Upper lobe of right lung (tissue), 1 donor: Measurements from ENCODE around the gene HDAC11. TPM values are rescaled to one million over a fixed set of nuclear protein-coding genes. Genes with fewer than 3 reads are reported as not detected.
A peak's percentile ranks its signal among the peaks of the same experiment; 100 is the strongest.
"Not testable (repeated sequence)": the region's sequence is repeated elsewhere in the genome, so short reads cannot be mapped to it uniquely, and the experiment has no call there.

ENCODE experiments used
- ATAC-seq: fragments of 200-7000 bp; cut with Tn5 transposase; one replicate; pipeline ENCODE4 v1.9.1; 2020; ENCODE audit warnings: mild to moderate bottlenecking, moderate library complexity
- DNase-seq: peaks from one replicate; pipeline ENCODE4 v3.0.0-alpha.2; 2020
- H3K27ac ChIP-seq: fragments of 200-600 bp; one replicate; pipeline ENCODE4 v1.8.0; 2022
- H3K27me3 ChIP-seq: fragments of 200-600 bp; one replicate; pipeline ENCODE4 v1.8.0; 2022; ENCODE audit warnings: mild to moderate bottlenecking
- H3K36me3 ChIP-seq: fragments of 200-600 bp; one replicate; pipeline ENCODE4 v1.8.0; 2022
- H3K4me1 ChIP-seq: fragments of 200-600 bp; one replicate; pipeline ENCODE4 v1.8.0; 2022
- H3K4me3 ChIP-seq: fragments of 200-600 bp; one replicate; pipeline ENCODE4 v1.8.0; 2022; ENCODE audit warnings: mild to moderate bottlenecking
- H3K9me3 ChIP-seq: fragments of 200-600 bp; one replicate; pipeline ENCODE4 v1.8.0; 2022
- intact Hi-C: fragments of 100-400 bp; cut with DNase I; formaldehyde crosslinking; loops from one replicate; pipeline ENCODE4 v1.11.0; 2022
- total RNA-seq: library from RNA; stranded (reverse); fragmentation: NEBNext Ultra II Directional; extraction: Animal tissue kit (Norgen Biotek cat#: 25700); gene quantifications from one replicate; pipeline ENCODE4 v1.2.1, GENCODE V29; 2021
- TF ChIP-seq, protein P1 (sequence below): fragments of 200-600 bp; IDR thresholded peaks from one replicate; pipeline ENCODE4 v1.8.0; 2022; ENCODE audit warnings: antibody characterized with exemption
- donor health status: DM: no; HTN: yes; CAD: no; lungs with severe emphysema.

HDAC11 gene
- total RNA-seq, 1 donor from 2014 or later, result 15.0 TPM

DNA sequence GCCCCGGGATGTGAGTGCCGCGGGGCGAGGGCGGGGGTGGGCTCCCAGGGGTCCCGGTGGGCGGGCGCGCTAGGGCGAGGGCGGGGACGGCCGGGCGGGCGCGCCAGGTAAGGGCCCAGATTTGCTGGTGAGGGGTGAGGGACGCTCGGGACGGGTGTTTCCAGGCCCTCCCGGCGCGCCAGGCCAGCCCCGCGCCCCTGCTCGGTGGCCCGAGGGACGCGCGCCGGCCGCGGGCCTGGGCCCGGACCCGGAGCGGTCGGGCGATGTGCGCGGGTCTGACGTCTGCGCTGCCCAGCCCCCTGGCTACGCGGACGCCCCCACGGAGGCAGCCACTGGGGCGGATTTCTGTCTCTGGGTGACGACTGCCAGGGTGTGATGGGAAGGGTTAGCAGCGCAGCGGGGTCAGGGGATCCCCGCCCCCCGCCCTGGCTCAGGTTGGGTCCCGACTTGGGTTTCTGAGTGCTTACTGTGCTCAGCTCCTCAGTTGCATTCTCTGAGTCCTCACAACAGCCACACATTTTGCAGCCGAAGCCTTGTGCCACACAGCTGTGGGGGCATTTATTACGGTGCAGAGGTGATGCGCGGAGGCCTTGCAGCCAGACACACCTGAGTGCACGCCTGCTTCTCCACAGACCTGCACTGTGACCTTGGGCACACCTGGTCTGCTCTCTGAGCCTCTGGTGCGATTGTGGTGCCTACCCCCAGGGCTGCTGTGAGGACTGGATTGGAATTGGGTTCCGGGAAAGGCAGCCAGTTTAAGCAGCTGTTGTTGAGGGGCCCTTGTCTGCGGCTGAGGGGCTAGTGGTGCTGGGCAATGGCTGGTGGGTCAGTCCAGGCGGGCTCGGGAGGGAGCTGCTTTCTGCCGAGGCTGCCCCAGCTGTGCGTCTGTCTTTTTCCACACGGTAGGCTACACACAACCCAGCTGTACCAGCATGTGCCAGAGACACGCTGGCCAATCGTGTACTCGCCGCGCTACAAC is 523 bp downstream of the HDAC11 start:
- Histone ChIP-seq H3K27me3 (no peaks in the 10 kb centered on the region), H3K4me1 (peaks cover 26% of the 10 kb centered on the region), H3K4me3 (peak overlapping the region; percentile 89), H3K36me3 (no peaks in the 10 kb centered on the region), H3K9me3 (no peaks in the 10 kb centered on the region), H3K27ac (peak overlapping the region; percentile 36)
- DNase-seq (peak; percentile 63), ATAC-seq (peak; percentile 34)
- intact Hi-C loops, result no loop called here
- TF ChIP-seq, protein P1, sequence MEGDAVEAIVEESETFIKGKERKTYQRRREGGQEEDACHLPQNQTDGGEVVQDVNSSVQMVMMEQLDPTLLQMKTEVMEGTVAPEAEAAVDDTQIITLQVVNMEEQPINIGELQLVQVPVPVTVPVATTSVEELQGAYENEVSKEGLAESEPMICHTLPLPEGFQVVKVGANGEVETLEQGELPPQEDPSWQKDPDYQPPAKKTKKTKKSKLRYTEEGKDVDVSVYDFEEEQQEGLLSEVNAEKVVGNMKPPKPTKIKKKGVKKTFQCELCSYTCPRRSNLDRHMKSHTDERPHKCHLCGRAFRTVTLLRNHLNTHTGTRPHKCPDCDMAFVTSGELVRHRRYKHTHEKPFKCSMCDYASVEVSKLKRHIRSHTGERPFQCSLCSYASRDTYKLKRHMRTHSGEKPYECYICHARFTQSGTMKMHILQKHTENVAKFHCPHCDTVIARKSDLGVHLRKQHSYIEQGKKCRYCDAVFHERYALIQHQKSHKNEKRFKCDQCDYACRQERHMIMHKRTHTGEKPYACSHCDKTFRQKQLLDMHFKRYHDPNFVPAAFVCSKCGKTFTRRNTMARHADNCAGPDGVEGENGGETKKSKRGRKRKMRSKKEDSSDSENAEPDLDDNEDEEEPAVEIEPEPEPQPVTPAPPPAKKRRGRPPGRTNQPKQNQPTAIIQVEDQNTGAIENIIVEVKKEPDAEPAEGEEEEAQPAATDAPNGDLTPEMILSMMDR, result no peak

DNA sequence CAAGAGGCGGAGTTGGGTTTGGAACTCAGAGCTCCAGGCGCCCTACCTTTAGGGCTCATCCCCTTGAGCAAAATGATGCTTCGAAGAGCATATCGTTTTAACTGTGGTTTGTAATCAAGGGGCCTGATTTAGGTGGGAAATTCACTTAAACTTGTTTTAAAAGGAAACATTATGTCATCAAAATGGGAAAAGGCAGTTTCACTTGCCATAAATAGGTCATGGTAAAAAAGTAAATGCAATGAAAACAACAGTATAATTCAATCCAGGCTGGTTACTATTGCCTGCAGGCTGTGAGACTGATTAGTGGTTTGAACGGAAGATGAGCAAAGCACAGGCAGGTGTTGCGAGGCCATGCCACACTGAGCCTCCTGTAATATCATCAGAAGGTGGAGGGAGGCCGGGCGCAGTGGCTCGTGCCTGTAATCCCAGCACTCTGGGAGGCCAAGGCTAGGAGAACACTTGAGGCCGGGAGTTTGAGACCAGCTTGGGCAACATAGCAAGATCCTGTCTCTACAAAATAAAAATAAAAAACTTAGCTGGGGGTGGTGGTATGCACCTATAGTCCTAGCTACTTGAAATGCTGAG is 2.1 kb downstream of the HDAC11 start:
- intact Hi-C loops, result no loop called here
- no peak for ATAC-seq
- H3K36me3 ChIP-seq, result no peaks in the 10 kb centered on the region
- no peaks in the 10 kb centered on the region for H3K9me3 ChIP-seq
- DNase-seq, result peak; percentile 36
- H3K4me3 ChIP-seq, result no peak overlapping the region
- no peak overlapping the region for H3K27ac ChIP-seq
- H3K27me3 ChIP-seq, result no peaks in the 10 kb centered on the region
- H3K4me1 ChIP-seq, result peaks cover 27% of the 10 kb centered on the region
- TF ChIP-seq, protein P1, result no peak

DNA sequence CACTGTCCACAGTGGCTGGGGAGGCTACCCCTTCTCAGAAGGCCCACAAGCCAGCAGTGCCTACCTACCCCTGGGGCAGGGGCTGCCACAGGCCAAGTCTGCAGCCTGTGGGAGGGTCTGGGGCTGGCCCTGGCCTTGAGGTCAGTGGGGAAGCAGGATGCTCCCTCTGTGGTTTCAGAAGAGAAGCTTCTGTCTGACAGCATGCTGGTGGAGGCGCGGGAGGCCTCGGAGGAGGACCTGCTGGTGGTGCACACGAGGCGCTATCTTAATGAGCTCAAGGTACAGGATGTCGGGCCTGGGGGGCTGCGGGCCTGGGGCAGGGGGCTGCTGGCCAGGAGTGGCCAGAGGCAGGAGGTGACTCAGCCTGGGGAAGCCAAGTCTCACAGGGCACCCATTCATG is 3.2 kb downstream of the HDAC11 start:
- TF ChIP-seq, protein P1, result no peak
- no peak for ATAC-seq
- DNase-seq, result peak; percentile 55

DNA sequence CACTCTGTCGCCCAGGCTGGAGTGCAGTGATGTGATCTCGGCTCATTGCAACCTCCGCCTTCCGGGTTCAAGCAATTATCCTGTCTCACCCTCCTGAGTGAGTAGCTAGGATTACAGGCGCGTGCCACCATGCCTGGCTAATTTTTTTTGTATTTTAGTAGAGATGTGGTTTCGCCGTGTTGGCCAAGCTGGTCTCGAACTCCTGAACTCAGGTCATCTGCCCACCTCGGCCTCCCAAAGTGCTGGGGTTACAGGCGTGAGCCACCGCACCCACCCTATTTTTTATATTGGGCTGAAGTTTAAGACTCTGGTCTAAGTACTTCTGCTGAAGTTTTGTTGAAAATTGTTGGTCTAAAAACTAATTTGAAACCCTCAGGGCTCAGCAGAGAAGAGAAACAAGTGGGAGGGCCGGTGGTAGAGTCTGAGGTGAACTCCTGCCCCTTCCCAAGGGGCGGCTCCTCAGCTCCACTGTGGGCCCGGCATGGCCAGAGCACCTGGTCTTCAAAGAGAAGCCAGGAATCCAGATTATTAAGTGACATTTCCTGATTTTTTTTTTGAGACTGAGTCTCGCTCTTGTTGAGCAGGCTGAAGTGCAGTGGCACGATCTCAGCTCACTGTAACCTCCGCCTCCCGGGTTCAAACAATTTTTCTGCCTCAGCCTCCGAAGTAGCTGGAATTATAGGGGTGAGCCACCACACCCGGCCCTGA is 4.0 kb downstream of the HDAC11 start:
- no peaks in the 10 kb centered on the region for H3K9me3 ChIP-seq
- ATAC-seq, result no peak
- no peaks in the 10 kb centered on the region for H3K27me3 ChIP-seq
- peaks cover 22% of the 10 kb centered on the region for H3K4me1 ChIP-seq
- no peak overlapping the region for H3K4me3 ChIP-seq
- DNase-seq, result peak; percentile 65
- TF ChIP-seq, protein P1, result no peak
- H3K27ac ChIP-seq, result peak overlapping the region; percentile 80
- intact Hi-C loops, result no loop called here
- no peaks in the 10 kb centered on the region for H3K36me3 ChIP-seq

More for the DNA sequence above, 3.2 kb downstream of the HDAC11 start:
- Histone ChIP-seq H3K9me3 (no peaks in the 10 kb centered on the region), H3K4me1 (peaks cover 27% of the 10 kb centered on the region), H3K27ac (no peak overlapping the region), H3K36me3 (no peaks in the 10 kb centered on the region), H3K4me3 (no peak overlapping the region), H3K27me3 (no peaks in the 10 kb centered on the region)
- intact Hi-C loops, result no loop called here

DNA sequence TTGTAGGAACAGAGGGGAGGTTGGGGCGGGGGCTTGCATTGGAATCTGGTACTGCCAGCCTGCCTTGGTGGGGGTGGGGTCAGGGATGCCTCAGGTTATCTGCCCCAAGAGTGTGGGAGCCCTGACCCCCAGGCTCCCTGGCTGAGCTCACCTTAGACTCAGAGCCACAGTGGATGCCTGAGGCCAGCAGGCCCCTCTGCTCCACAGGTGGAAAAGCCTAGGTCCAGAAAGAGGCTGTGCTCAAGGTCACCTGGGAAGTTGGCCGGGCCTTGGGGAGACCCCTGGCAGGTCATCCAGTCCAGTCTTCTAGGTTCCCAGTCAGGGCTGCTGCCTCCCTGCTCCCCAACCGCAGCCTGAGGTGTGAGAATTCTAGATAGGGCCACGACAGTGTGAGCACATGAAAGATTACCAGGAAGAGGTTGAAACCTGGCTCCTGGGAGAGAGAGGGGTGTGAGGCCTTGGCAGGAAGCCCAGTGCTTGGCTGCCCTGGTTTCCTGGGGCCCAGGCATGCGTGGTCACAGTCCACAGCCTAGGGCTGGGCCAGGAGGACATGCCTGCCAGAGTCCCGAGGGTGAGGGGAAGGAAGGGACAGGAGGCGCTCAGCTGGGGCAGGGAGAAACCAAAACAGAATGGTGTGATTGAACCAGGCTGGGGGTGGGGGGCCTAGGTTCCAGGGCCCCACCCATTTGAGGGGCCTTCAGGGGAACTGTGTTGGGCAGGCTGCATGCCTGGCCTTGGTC is 4.9 kb downstream of the HDAC11 start:
- Histone ChIP-seq H3K9me3 (no peaks in the 10 kb centered on the region), H3K27me3 (no peaks in the 10 kb centered on the region), H3K27ac (peak overlapping the region; percentile 80), H3K4me1 (peaks cover 20% of the 10 kb centered on the region), H3K36me3 (no peaks in the 10 kb centered on the region), H3K4me3 (no peak overlapping the region)
- ATAC-seq, result peak; percentile 84
- DNase-seq, result peak; percentile 91
- intact Hi-C loops, result no loop called here
- TF ChIP-seq, protein P1, result no peak

DNA sequence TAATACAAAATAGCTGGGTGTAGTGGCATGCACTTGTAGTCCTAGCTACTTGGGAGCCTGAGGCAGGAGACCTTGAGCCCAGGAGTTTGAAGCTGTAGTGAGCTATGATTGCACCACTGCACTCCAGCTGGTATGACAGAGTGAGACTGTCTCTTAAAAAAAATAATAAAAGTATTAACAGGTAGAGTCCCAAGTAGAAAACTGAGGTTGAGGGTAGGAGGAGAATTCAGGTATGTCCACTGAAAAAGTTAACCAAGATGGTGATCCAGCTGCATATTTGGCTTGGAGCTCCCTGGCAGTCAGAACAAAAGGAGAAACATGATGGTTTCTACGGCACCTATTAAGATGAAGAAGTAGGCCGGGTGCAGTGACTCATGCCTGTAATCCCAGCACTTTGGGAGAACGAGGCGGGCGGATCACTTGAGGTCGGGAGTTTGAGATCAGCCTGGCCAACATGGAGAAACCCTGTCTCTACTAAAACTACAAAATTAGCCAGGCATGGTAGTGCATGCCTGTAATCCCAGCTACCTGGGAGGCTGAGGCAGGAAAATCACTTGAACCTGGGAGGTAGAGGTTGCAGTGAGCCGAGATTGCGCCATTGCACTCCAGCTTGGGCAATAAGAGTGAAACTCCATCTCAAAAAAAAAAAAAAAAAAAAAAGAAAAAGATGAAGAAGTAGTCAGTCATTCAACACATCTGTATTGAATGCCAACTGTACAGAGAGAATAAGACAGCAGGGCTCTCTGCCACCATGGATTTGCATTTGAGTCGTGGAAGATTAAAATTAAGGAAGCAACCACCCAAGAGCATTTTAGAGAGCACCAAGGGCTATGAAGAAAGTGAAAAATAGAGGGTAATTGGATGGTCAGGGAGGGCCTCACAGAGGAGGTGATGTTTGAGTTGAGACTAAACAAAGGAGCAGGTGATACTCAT is 5.8 kb downstream of the HDAC11 start:
- peak; percentile 70 for DNase-seq
- H3K9me3 ChIP-seq, H3K27me3 ChIP-seq, intact Hi-C loops, H3K4me3 ChIP-seq, H3K36me3 ChIP-seq: not testable (repeated sequence)
- peak; percentile 10 for ATAC-seq
- peak overlapping the region; percentile 80 for H3K27ac ChIP-seq
- H3K4me1 ChIP-seq, result peaks cover 16% of the 10 kb centered on the region
